Measurements from ENCODE around the gene HOXA6.

DNA sequence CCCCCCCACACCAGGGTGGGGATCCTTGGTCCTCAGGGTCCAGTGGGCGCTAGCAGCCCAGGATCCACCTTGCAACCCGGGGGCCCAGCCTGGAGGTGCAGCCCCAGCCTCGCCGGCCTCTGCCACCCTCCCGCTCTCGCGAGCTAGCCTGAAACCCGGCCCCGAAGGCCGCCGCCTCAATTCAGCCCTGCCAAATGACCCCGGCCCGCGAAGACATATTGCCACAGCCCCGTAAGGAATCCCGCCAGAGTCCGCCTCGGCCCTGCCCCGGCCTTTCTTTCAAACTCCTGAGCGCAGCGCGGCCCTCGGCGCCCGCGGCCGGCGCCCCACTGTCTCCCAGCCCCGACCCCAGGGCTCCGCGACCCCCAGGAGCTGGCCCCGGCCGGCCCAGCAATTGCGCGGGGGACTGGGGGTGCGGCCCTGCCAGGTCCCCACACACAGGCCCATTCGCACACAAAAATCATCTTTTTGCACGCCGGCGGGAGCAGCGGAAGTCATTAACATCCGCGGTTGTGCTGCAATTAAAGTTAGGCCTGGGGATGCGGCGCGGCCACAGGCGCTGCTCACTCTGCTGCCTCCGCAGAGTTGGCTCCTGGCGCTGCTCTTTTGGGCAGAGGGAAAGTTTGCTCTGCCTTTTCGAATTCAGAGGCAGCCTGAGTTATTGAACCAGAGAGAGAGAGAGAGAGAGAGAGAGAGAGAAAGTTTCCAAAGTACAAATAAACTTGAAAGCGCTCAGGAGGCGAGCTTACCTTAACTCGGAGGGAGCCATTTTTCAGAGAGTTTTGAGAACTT is 8.0 kb downstream of the HOXA6 start:
- TF ChIP-seq, protein P1, sequence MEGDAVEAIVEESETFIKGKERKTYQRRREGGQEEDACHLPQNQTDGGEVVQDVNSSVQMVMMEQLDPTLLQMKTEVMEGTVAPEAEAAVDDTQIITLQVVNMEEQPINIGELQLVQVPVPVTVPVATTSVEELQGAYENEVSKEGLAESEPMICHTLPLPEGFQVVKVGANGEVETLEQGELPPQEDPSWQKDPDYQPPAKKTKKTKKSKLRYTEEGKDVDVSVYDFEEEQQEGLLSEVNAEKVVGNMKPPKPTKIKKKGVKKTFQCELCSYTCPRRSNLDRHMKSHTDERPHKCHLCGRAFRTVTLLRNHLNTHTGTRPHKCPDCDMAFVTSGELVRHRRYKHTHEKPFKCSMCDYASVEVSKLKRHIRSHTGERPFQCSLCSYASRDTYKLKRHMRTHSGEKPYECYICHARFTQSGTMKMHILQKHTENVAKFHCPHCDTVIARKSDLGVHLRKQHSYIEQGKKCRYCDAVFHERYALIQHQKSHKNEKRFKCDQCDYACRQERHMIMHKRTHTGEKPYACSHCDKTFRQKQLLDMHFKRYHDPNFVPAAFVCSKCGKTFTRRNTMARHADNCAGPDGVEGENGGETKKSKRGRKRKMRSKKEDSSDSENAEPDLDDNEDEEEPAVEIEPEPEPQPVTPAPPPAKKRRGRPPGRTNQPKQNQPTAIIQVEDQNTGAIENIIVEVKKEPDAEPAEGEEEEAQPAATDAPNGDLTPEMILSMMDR (IDR thresholded peaks at IDR 0.05; ENCODE audit: insufficient read depth, low read length): no peak
- TF ChIP-seq, protein P2, sequence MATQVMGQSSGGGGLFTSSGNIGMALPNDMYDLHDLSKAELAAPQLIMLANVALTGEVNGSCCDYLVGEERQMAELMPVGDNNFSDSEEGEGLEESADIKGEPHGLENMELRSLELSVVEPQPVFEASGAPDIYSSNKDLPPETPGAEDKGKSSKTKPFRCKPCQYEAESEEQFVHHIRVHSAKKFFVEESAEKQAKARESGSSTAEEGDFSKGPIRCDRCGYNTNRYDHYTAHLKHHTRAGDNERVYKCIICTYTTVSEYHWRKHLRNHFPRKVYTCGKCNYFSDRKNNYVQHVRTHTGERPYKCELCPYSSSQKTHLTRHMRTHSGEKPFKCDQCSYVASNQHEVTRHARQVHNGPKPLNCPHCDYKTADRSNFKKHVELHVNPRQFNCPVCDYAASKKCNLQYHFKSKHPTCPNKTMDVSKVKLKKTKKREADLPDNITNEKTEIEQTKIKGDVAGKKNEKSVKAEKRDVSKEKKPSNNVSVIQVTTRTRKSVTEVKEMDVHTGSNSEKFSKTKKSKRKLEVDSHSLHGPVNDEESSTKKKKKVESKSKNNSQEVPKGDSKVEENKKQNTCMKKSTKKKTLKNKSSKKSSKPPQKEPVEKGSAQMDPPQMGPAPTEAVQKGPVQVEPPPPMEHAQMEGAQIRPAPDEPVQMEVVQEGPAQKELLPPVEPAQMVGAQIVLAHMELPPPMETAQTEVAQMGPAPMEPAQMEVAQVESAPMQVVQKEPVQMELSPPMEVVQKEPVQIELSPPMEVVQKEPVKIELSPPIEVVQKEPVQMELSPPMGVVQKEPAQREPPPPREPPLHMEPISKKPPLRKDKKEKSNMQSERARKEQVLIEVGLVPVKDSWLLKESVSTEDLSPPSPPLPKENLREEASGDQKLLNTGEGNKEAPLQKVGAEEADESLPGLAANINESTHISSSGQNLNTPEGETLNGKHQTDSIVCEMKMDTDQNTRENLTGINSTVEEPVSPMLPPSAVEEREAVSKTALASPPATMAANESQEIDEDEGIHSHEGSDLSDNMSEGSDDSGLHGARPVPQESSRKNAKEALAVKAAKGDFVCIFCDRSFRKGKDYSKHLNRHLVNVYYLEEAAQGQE (IDR thresholded peaks at IDR 0.05; ENCODE audit: insufficient replicate concordance, low read depth): no peak
- no peak for TF ChIP-seq POLR2AphosphoS5 (IDR thresholded peaks at IDR 0.05; ENCODE audit: low read depth)
- no peak for TF ChIP-seq GABPA (IDR thresholded peaks at IDR 0.05; ENCODE audit: low read depth)
- no peak for TF ChIP-seq SPI1 (IDR thresholded peaks at IDR 0.05; ENCODE audit: borderline replicate concordance, low read depth)
